ENCODE results near the gene BIN2. TPM values are rescaled to one million over a fixed set of nuclear protein-coding genes. Genes with fewer than 3 reads are reported as not detected.

The BIN2 gene
- total and polyA plus RNA-seq, 2 of the 4 experiments (the other 2 are of a cell fraction): not detected

DNA sequence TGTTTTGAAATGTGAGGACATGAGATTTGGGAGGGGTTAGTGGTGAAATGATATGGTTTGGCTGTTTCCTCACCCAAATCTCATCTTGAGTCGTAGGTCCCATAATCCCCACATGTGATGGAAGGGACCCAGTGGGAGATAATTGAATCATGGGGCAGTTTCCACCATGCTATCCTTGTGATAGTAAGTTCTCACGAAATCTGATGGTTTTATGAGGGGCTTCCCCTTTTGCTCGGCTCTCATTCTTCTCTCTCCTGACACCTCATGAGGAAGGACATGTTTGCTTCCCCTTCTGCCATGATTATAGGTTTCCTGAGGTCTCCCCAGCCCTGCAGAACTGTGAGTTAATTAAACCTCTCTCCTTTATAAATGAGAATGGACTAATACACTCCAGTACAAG, 49.2 kb upstream of the BIN2 start:
- in situ Hi-C loops (cut with MboI; ENCODE audit: low sequenced_read_pairs): loop anchor here (25.0 kb wide), 1 partner anchor 861 kb away; the partner anchor contains the start of gene DIP2B
- BruUV-seq (replicated peaks): no TSS peak

More for the DNA sequence above, 49.2 kb upstream of the BIN2 start:
- no peak overlapping the region for H3K27ac ChIP-seq (ENCODE audit: insufficient read depth, low read length)
- peaks cover 0 to 30% of the 10 kb centered on the region in 2 experiments; a peak in 1 of 4 replicates for H3K79me1 ChIP-seq (ENCODE audit: low read depth in 1 of 2, low read length in 2 of 2)
- H3K9ac ChIP-seq (ENCODE audit: low read depth, low read length): no peak overlapping the region
- H2BK5ac ChIP-seq (ENCODE audit: low read depth, low read length, poor library complexity, severe bottlenecking): no peak overlapping the region
- H3K4ac ChIP-seq (ENCODE audit: low read depth, low read length): peak overlapping the region; percentile 13; the same call in 1 of the 2 replicates
- peaks cover 13% of the 10 kb centered on the region for H3K4me1 ChIP-seq (ENCODE audit: control insufficient read depth, insufficient read depth, low read length)
- TF ChIP-seq FOS (IDR thresholded peaks at IDR 0.05; ENCODE audit: low read depth, low read length) (no peak), MXI1 (IDR thresholded peaks at IDR 0.05; ENCODE audit: borderline replicate concordance, low read depth, low read length) (no peak), RCOR1 (IDR thresholded peaks at IDR 0.05; ENCODE audit: insufficient replicate concordance, low read length) (no peak), CEBPB (IDR thresholded peaks at IDR 0.05; ENCODE audit: low read depth, low read length) (no peak), MAZ (IDR thresholded peaks at IDR 0.05; ENCODE audit: borderline replicate concordance, low read depth, low read length) (no peak), SMC3 (IDR thresholded peaks at IDR 0.05; ENCODE audit: low read depth, low read length) (no peak), USF2 (IDR thresholded peaks at IDR 0.05; ENCODE audit: low read depth, low read length) (no peak), NFE2L2 (IDR thresholded peaks at IDR 0.05; ENCODE audit: low read depth, low read length) (no peak), MAFK (IDR thresholded peaks at IDR 0.05; ENCODE audit: low read depth, low read length) (no peak), CHD1 (IDR thresholded peaks at IDR 0.05; ENCODE audit: low read depth, low read length) (no peak), BHLHE40 (IDR thresholded peaks at IDR 0.05; ENCODE audit: low read depth, low read length) (no peak), RAD21 (IDR thresholded peaks at IDR 0.05; ENCODE audit: low read length) (no peak), POLR2A (IDR thresholded peaks at IDR 0.05; ENCODE audit: low read depth, low read length) (no peak), RFX5 (IDR thresholded peaks at IDR 0.05; ENCODE audit: low read depth, low read length) (no peak)
- TF ChIP-seq, protein P1, sequence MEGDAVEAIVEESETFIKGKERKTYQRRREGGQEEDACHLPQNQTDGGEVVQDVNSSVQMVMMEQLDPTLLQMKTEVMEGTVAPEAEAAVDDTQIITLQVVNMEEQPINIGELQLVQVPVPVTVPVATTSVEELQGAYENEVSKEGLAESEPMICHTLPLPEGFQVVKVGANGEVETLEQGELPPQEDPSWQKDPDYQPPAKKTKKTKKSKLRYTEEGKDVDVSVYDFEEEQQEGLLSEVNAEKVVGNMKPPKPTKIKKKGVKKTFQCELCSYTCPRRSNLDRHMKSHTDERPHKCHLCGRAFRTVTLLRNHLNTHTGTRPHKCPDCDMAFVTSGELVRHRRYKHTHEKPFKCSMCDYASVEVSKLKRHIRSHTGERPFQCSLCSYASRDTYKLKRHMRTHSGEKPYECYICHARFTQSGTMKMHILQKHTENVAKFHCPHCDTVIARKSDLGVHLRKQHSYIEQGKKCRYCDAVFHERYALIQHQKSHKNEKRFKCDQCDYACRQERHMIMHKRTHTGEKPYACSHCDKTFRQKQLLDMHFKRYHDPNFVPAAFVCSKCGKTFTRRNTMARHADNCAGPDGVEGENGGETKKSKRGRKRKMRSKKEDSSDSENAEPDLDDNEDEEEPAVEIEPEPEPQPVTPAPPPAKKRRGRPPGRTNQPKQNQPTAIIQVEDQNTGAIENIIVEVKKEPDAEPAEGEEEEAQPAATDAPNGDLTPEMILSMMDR (conservative IDR thresholded peaks at IDR 0.05; ENCODE audit: low read depth, low read length): no peak
- TF ChIP-seq, protein P2, sequence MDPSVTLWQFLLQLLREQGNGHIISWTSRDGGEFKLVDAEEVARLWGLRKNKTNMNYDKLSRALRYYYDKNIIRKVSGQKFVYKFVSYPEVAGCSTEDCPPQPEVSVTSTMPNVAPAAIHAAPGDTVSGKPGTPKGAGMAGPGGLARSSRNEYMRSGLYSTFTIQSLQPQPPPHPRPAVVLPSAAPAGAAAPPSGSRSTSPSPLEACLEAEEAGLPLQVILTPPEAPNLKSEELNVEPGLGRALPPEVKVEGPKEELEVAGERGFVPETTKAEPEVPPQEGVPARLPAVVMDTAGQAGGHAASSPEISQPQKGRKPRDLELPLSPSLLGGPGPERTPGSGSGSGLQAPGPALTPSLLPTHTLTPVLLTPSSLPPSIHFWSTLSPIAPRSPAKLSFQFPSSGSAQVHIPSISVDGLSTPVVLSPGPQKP (IDR thresholded peaks at IDR 0.05; ENCODE audit: borderline replicate concordance, low read depth, low read length): no peak
- CTCF ChIA-PET: no interaction called here
- H3K23ac ChIP-seq (ENCODE audit: low read depth, low read length): no peak overlapping the region
- no peak overlapping the region for H3K56ac ChIP-seq (ENCODE audit: extremely low read depth, insufficient read depth, low read length)
- H2AK9ac ChIP-seq (replicated peaks; ENCODE audit: low read depth, low read length, poor library complexity): no peak overlapping the region
- dilution Hi-C loops (cut with HindIII; ENCODE audit: low sequenced_read_pairs, unreplicated experiment) (no loop called here), intact Hi-C loops (cut with micrococcal nuclease) (no loop called here)
- no peak overlapping the region for H2AFZ ChIP-seq (replicated peaks; ENCODE audit: low read length, poor library complexity)
- H3K9me3 ChIP-seq (ENCODE audit: control insufficient read depth, insufficient read depth, low read length): no peaks in the 10 kb centered on the region
- H2BK15ac ChIP-seq (ENCODE audit: low read depth, low read length): no peak overlapping the region
- 0 out of 2 replicates have a peak overlapping the region, but pooled peaks have one; percentile 81 for H2AK5ac ChIP-seq (ENCODE audit: low read depth, low read length)
- H2BK20ac ChIP-seq (ENCODE audit: low read depth, low read length): no peak overlapping the region
- ATAC-seq (ENCODE audit: low read depth) (no peak), DNase-seq (no peak)
- no peaks in the 10 kb centered on the region for H3K27me3 ChIP-seq (ENCODE audit: control insufficient read depth, insufficient read depth, low read length)
- H3K4me3 ChIP-seq (ENCODE audit: insufficient read depth, low read depth, low read length): no peak overlapping the region
- WGBS, 2 experiments (ENCODE audit: extremely low coverage in 2 of 2, insufficient read length in 1 of 2): no CpG with 5 or more reads among the region's 3 CpGs
- peaks cover 22% of the 10 kb centered on the region for H3K9me1 ChIP-seq (ENCODE audit: insufficient read depth, low read length)
- peak overlapping the region; percentile 61; the same call in 1 of the 2 replicates for H2BK120ac ChIP-seq (ENCODE audit: low read depth, low read length)
- no peak overlapping the region; a peak in 1 of 4 replicates for H4K8ac ChIP-seq (ENCODE audit: low read depth in 2 of 2, low read length in 2 of 2)
- no peak overlapping the region for H4K5ac ChIP-seq (ENCODE audit: low read depth, low read length)
- no peak overlapping the region for H3K4me2 ChIP-seq (ENCODE audit: low read depth, low read length)
- no peaks in the 10 kb centered on the region for H3K36me3 ChIP-seq (ENCODE audit: control insufficient read depth, insufficient read depth, low read length)
- H3K18ac ChIP-seq (ENCODE audit: low read depth, low read length): no peak overlapping the region
- H4K20me1 ChIP-seq (ENCODE audit: insufficient read depth, low read length): no peaks in the 10 kb centered on the region
- no peak overlapping the region for H3K14ac ChIP-seq (replicated peaks; ENCODE audit: low read depth, low read length)
- POLR2A ChIA-PET (ENCODE audit: unreplicated experiment): no interaction called here
- no peak overlapping the region for H4K91ac ChIP-seq (ENCODE audit: insufficient read depth, low read depth, low read length)

Measured in IMR-90 (cell line).